Smooth muscle cell (in vitro differentiated cells): ENCODE measurements around the gene MYO5C. TPM values are rescaled to one million over a fixed set of nuclear protein-coding genes. Genes with fewer than 3 reads are reported as not detected.

Source experiments
- DNase-seq: peaks from one replicate; lab custom pipeline; 2025; ENCODE audit not compliant: unreplicated experiment; lab: John Stamatoyannopoulos, UW
- H2AFZ ChIP-seq: fragments of 200-600 bp; sonication (generic); 2 replicates; pipeline ENCODE4 v1.6.0; 2016; ENCODE audit warnings: antibody characterized with exemption, low read depth, mild to moderate bottlenecking
- H3F3A ChIP-seq: fragments of 200-600 bp; sonication (generic); 2 replicates; pipeline ENCODE4 v1.6.0; 2017; ENCODE audit warnings: antibody characterized with exemption, low read depth
- H3K27ac ChIP-seq: fragments of 200-600 bp; sonication (generic); 2 replicates; pipeline ENCODE4 v1.5.1; 2016; ENCODE audit warnings: low read depth, mild to moderate bottlenecking
- H3K27me3 ChIP-seq: fragments of 200-600 bp; sonication (generic); 2 replicates; pipeline ENCODE4 v1.6.1; 2016; ENCODE audit warnings: low read depth, mild to moderate bottlenecking
- H3K36me3 ChIP-seq: fragments of 200-600 bp; sonication (generic); 2 replicates; pipeline ENCODE4 v1.5.1; 2016; ENCODE audit warnings: low read depth
- H3K4me1 ChIP-seq: fragments of 200-600 bp; sonication (generic); 2 replicates; pipeline ENCODE4 v1.5.1; 2016; ENCODE audit warnings: low read depth
- H3K4me2 ChIP-seq: fragments of 200-600 bp; sonication (generic); 2 replicates; pipeline ENCODE4 v1.6.0; 2016; ENCODE audit warnings: mild to moderate bottlenecking
- H3K4me3 ChIP-seq: fragments of 200-600 bp; sonication (generic); 2 replicates; pipeline ENCODE4 v1.5.1; 2016; ENCODE audit warnings: mild to moderate bottlenecking
- H3K79me2 ChIP-seq: fragments of 200-600 bp; sonication (generic); 2 replicates; pipeline ENCODE4 v1.6.0; 2016; ENCODE audit warnings: low read depth, mild to moderate bottlenecking
- H3K9ac ChIP-seq: fragments of 200-600 bp; sonication (generic); 2 replicates; pipeline ENCODE4 v1.6.0; 2016; ENCODE audit warnings: low read depth
- H3K9me3 ChIP-seq: fragments of 200-600 bp; sonication (generic); replicated peaks from 2 replicates; pipeline ENCODE4 v1.5.1; 2016; ENCODE audit warnings: low read depth
- H4K20me1 ChIP-seq: fragments of 200-600 bp; sonication (generic); 2 replicates; pipeline ENCODE4 v1.6.0; 2016; ENCODE audit warnings: low read depth
- WGBS: methylation state at CpG from one replicate; pipeline ENCODE4 v1.1.7; 2016; ENCODE audit warnings: low lambda C conversion rate; 5-methylcytosine and 5-hydroxymethylcytosine counted together
- polyA plus RNA-seq: library from polyadenylated mRNA; unstranded; fragments of >200 nt; fragmentation: Nextera tagmentation; extraction: Ambion mirVana; gene quantifications from 2 replicates; pipeline ENCODE4 v1.2.1, GENCODE V29; 2016
- total RNA-seq: library from RNA; depleted of rRNA; stranded (reverse); fragments of >200 nt; gene quantifications from 2 replicates; pipeline ENCODE4 v1.2.3, GENCODE V29; 2014
- TF ChIP-seq, protein P1 (sequence below): fragments of 200-600 bp; sonication (generic); IDR thresholded peaks from 2 replicates; pipeline ENCODE4 v1.5.1; 2017; ENCODE audit warnings: borderline replicate concordance, mild to moderate bottlenecking, antibody characterized with exemption; ENCODE audit not compliant: insufficient read depth, poor library complexity, severe bottlenecking

Gene MYO5C
- total and polyA plus RNA-seq, 2 experiments from 2014 or later: 0.26 to 1.5 TPM

DNA sequence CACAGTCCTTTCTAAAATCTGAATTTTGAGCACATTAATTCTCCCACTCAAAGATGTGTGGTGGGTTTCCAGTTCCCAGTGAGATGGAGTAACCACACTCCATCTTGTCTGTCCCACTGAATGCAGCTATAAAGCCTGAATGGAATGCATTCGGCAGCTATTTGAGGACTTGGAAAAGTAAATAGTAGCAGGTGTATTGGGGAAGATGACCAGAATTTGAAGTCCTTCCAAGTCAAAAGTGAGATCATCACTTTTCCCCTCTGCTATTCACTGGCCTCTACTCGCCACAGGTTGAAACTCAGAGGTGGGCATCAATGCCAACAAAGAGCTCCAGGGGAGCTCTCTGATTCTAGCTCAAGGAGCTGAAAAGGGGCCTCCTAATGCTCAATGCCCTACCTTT lies 96.3 kb downstream of the MYO5C start:
- TF ChIP-seq, protein P1, sequence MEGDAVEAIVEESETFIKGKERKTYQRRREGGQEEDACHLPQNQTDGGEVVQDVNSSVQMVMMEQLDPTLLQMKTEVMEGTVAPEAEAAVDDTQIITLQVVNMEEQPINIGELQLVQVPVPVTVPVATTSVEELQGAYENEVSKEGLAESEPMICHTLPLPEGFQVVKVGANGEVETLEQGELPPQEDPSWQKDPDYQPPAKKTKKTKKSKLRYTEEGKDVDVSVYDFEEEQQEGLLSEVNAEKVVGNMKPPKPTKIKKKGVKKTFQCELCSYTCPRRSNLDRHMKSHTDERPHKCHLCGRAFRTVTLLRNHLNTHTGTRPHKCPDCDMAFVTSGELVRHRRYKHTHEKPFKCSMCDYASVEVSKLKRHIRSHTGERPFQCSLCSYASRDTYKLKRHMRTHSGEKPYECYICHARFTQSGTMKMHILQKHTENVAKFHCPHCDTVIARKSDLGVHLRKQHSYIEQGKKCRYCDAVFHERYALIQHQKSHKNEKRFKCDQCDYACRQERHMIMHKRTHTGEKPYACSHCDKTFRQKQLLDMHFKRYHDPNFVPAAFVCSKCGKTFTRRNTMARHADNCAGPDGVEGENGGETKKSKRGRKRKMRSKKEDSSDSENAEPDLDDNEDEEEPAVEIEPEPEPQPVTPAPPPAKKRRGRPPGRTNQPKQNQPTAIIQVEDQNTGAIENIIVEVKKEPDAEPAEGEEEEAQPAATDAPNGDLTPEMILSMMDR: no peak
- Histone ChIP-seq H3K36me3 (no peaks in the 10 kb centered on the region), H3K4me2 (no peak overlapping the region), H3K9me3 (no peaks in the 10 kb centered on the region), H3K9ac (no peak overlapping the region), H3K27me3 (no peaks in the 10 kb centered on the region), H3F3A (no peaks in the 10 kb centered on the region), H4K20me1 (no peaks in the 10 kb centered on the region), H3K79me2 (no peaks in the 10 kb centered on the region), H2AFZ (no peak overlapping the region), H3K4me1 (no peaks in the 10 kb centered on the region), H3K27ac (no peak overlapping the region), H3K4me3 (no peak overlapping the region)
- DNase-seq: no peak
- 81% methylated on average over 2 of the region's 2 CpGs for WGBS

DNA sequence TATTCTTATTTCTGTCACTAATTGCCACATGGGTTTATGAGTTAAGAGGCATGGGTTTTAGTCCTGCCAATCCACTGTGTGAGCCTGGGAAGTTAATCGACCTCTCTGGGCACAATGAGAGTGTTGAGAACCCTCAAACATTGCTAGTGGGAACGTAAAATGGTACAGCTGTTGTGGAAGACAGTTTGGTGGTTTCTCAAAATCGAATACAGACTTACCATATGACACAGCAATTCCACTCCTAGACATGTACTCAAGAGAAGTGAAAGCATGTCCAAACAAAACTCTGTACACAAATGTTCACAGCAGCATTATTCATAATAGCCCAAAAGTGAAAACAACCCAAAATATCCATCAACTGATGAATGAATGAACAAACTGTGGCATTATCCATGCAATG lies 98.7 kb downstream of the MYO5C start:
- 81% methylated on average over 3 of the region's 3 CpGs for whole genome bisulfite sequencing
- Histone ChIP-seq H3K27me3 (no peaks in the 10 kb centered on the region), H4K20me1 (no peaks in the 10 kb centered on the region), H3K79me2 (no peaks in the 10 kb centered on the region), H3K27ac (no peak overlapping the region), H3K36me3 (no peaks in the 10 kb centered on the region), H3K4me3 (no peak overlapping the region), H3K9me3 (no peaks in the 10 kb centered on the region), H2AFZ (no peak overlapping the region), H3K4me2 (no peak overlapping the region), H3K4me1 (no peaks in the 10 kb centered on the region), H3F3A (no peaks in the 10 kb centered on the region), H3K9ac (no peak overlapping the region)
- DNase-seq: no peak
- TF ChIP-seq, protein P1: no peak

DNA sequence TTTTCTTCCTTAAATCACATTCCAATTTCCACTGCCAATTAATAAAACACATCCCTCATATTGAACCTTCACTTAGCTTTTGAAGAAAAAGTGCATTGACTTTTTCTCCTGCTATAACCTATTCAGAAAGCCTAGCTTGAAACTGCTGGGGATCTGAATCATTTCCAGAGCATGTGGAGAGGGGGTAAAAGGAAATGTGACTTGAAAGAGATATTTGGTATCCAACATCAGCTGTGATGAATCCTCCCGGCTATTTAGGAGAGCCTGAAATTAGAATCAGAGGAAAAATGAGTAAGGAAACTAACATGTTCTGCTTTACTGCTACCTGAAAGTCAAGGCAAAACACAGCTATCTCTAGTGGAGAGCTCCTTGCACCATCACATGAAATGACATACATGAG lies 101.8 kb downstream of the MYO5C start:
- Histone ChIP-seq H3K79me2 (no peaks in the 10 kb centered on the region), H3K4me3 (no peak overlapping the region), H3K27me3 (no peaks in the 10 kb centered on the region), H3K36me3 (no peaks in the 10 kb centered on the region), H3K9ac (no peak overlapping the region), H3K27ac (no peak overlapping the region), H2AFZ (no peak overlapping the region), H3F3A (no peaks in the 10 kb centered on the region), H3K4me1 (no peaks in the 10 kb centered on the region), H3K9me3 (no peaks in the 10 kb centered on the region), H4K20me1 (no peaks in the 10 kb centered on the region), H3K4me2 (no peak overlapping the region)
- DNase-seq: no peak
- TF ChIP-seq, protein P1: no peak
- WGBS: 75% methylated on average over 1 of the region's 1 CpG

DNA sequence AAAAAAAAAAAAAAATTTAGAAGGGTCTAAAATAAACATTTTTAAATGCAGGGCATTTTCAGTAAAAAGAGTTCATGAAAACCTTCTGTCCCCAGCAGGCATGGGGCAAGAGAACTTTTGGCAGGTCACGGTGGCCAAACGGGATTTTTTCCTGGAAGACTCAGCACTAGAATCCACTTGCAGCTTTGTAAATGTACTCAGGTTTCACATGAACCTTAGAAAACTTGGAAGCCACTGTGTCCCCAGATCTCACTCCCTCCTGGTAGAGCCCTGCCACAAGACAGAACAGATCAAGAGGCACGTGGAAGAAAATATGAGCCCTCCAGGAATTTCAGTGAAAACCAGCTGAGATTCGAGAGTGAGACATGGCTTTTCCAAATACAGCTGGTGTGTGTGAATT lies 102.3 kb downstream of the MYO5C start:
- DNase-seq: no peak
- Histone ChIP-seq H3K27me3 (no peaks in the 10 kb centered on the region), H3K4me2 (no peak overlapping the region), H3K9me3 (no peaks in the 10 kb centered on the region), H3F3A (no peaks in the 10 kb centered on the region), H3K27ac (no peak overlapping the region), H3K4me1 (no peaks in the 10 kb centered on the region), H4K20me1 (no peaks in the 10 kb centered on the region), H3K9ac (no peak overlapping the region), H3K4me3 (no peak overlapping the region), H3K36me3 (no peaks in the 10 kb centered on the region), H2AFZ (no peak overlapping the region), H3K79me2 (no peaks in the 10 kb centered on the region)
- 78% methylated on average over 4 of the region's 4 CpGs for WGBS
- TF ChIP-seq, protein P1: no peak
